Activated CD8-positive, alpha-beta T cell treated with anti-CD3 and anti-CD28 coated beads for 36 hours (primary cell): ENCODE results near the gene SPNS2. TPM values are rescaled to one million over a fixed set of nuclear protein-coding genes. Genes with fewer than 3 reads are reported as not detected.

ENCODE experiments used
- ATAC-seq: fragments of 200-7000 bp; cut with Tn5 transposase; one replicate; pipeline ENCODE4 v1.10.0; 2021; ENCODE audit warnings: mild to moderate bottlenecking, moderate library complexity
- CTCF ChIA-PET: fragments of 350-600 bp; sonication (Branson Sonifier 250); formaldehyde crosslinking; loops from one replicate; lab custom pipeline; 2021; ENCODE audit warnings: antibody characterized with exemption; lab: Charles Lee
- POLR2A ChIA-PET: fragments of 350-600 bp; sonication (Branson Sonifier 250); formaldehyde crosslinking; loops from one replicate; lab custom pipeline; 2021; ENCODE audit warnings: antibody characterized with exemption; lab: Charles Lee
- DNase-seq: peaks from one replicate; pipeline ENCODE4 v3.0.0-alpha.2; 2020
- H3K27ac Mint-ChIP-seq: one replicate; pipeline ENCODE4 v1.8.0; 2021; ENCODE audit warnings: mild to moderate bottlenecking, mixed read lengths
- H3K27me3 Mint-ChIP-seq: one replicate; pipeline ENCODE4 v1.8.0; 2021; ENCODE audit warnings: mixed read lengths
- H3K36me3 Mint-ChIP-seq: one replicate; pipeline ENCODE4 v1.8.0; 2021; ENCODE audit warnings: low read depth, mixed read lengths
- H3K4me1 Mint-ChIP-seq: one replicate; pipeline ENCODE4 v1.8.0; 2021; ENCODE audit warnings: low read depth, mixed read lengths
- H3K4me3 Mint-ChIP-seq: one replicate; pipeline ENCODE4 v1.8.0; 2021; ENCODE audit warnings: mild to moderate bottlenecking, moderate library complexity, mixed read lengths
- H3K9me3 Mint-ChIP-seq: one replicate; pipeline ENCODE4 v1.8.0; 2021; ENCODE audit warnings: mixed read lengths
- CTCF ChIP-seq: fragments of 200-600 bp; IDR thresholded peaks from one replicate; pipeline ENCODE4 v1.8.0; 2022; ENCODE audit warnings: antibody characterized with exemption, mild to moderate bottlenecking
- intact Hi-C: fragments of 100-400 bp; cut with micrococcal nuclease; formaldehyde crosslinking; loops from one replicate; pipeline ENCODE4 v1.10.0; 2022
- total RNA-seq, 2 experiments: library from RNA; stranded (reverse); gene quantifications; one replicate each; pipeline ENCODE4 v1.2.3, GENCODE V29; 2021

SPNS2 gene
- total RNA-seq, 2 experiments from 2014 or later, result 0.95 to 1.2 TPM

DNA sequence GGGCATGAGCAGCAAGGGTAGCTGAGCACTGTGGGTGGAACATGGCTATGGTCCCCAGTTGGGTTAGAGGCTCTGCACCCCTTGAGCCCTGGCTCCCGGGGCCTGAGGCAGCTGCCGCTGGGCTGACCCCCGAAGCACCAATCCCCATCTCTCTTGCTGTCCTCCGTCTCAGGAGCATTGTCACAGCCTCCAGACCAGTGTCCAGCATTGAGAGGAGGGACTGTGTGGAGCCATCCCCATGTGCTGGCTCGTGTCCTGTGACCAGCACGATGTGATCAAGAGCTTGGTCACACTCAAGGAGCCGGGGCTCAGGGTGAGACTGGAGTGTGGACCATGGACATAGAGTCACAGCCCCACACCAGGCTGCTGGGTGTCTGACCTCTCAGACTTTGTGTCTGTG, 88.5 kb downstream of the SPNS2 start:
- ChIA-PET POLR2A (interaction anchor here (0.9 to 1.2 kb wide), 2 partner anchors 13 to 59 kb away, joined by 3 to 4 read pairs; no protein-coding TSS in a partner anchor), CTCF (interaction anchor here (1.1 to 2.1 kb wide), 3 partner anchors 8 to 22 kb away, joined by 3 to 12 read pairs (median 5); no protein-coding TSS in a partner anchor)
- Mint-ChIP-seq H3K4me1 (peaks cover 6% of the 10 kb centered on the region), H3K27me3 (peaks cover 32% of the 10 kb centered on the region), H3K36me3 (no peaks in the 10 kb centered on the region), H3K27ac (no peak overlapping the region), H3K4me3 (no peak overlapping the region), H3K9me3 (no peaks in the 10 kb centered on the region)
- intact Hi-C loops, result no loop called here
- ATAC-seq (no peak), DNase-seq (no peak)
- TF ChIP-seq CTCF, result no peak

DNA sequence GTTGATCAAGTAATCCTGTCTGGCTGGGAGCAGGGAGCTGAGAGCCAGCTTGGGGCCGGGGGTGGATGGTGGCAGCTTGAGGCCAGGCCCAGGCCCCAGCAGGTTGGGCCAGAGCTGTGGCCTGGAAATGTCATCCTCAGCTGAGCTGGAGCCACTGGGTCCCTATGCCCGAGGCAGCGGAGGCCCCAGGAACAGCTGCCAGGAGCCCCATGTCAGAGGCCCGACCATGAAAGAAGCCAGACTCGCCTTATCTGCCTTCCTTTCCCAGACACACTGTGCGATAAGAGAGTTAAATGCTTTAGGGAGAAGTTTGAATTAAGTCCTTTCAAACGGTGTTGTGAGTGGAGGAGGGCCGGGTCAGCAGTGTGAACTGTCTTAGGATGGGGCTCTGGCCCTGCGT, 89.1 kb downstream of the SPNS2 start:
- ChIA-PET CTCF (interaction anchor here (2.1 kb wide), 1 partner anchor 21 kb away, joined by 12 read pairs; no protein-coding TSS in a partner anchor), POLR2A (interaction anchor here (0.9 to 1.2 kb wide), 2 partner anchors 13 to 59 kb away, joined by 3 to 4 read pairs; no protein-coding TSS in a partner anchor)
- no peak for ATAC-seq
- Mint-ChIP-seq H3K9me3 (no peaks in the 10 kb centered on the region), H3K36me3 (no peaks in the 10 kb centered on the region), H3K4me3 (no peak overlapping the region), H3K4me1 (peaks cover 6% of the 10 kb centered on the region), H3K27me3 (peaks cover 28% of the 10 kb centered on the region), H3K27ac (no peak overlapping the region)
- no peak for TF ChIP-seq CTCF
- intact Hi-C loops, result no loop called here
- no peak for DNase-seq

DNA sequence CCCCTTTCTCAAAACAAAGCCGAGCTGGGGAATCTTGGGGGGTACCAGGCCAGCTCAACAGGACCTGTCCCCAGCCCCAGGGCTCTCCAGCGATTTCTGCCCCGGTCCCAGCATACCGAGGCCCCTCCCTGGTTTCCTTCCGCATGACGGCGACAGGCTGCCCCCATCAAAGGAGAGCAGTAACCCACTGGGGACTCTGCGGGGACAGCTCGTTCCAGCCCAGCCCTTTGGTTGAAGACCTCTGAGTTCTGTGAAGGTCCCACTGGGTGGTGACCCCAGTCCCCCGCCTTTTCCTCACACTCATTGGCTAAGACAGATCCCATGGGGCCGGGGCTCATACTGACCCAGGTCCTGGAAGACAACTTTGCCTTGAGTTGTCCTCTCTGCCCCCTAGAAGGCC, 89.7 kb downstream of the SPNS2 start:
- TF ChIP-seq CTCF, result no peak
- Mint-ChIP-seq H3K27me3 (peaks cover 22% of the 10 kb centered on the region), H3K36me3 (no peaks in the 10 kb centered on the region), H3K27ac (no peak overlapping the region), H3K4me3 (no peak overlapping the region), H3K9me3 (no peaks in the 10 kb centered on the region), H3K4me1 (peaks cover 6% of the 10 kb centered on the region)
- intact Hi-C loops, result no loop called here
- no peak for ATAC-seq
- CTCF ChIA-PET, result no interaction called here
- no peak for DNase-seq
- POLR2A ChIA-PET, result no interaction called here

Other genes starting within 250 kb of the SPNS2 start
- gene ANKFY1, start 234.9 kb upstream of the SPNS2 start, total RNA-seq, result 10 to 100 TPM; 46.3 to 46.8 TPM
- 10 to 100 TPM; 40.2 to 44.0 TPM for gene UBE2G1, start 132.2 kb upstream of the SPNS2 start, total RNA-seq
- gene SPNS3, start 64.9 kb upstream of the SPNS2 start, total RNA-seq, result 10 to 100 TPM; 24.7 to 25.7 TPM
- gene MYBBP1A, start 56.5 kb downstream of the SPNS2 start, total RNA-seq, result 100 to 1,000 TPM; 104 to 107 TPM
- gene GGT6, start 61.7 kb downstream of the SPNS2 start, total RNA-seq, result not detected
- gene SMTNL2, start 85.6 kb downstream of the SPNS2 start, total RNA-seq, result not detected
- gene ALOX15, start 142.8 kb downstream of the SPNS2 start, total RNA-seq, result not detected
- gene PELP1, start 205.3 kb downstream of the SPNS2 start, total RNA-seq, result 100 to 1,000 TPM; 108 to 117 TPM
- gene ARRB2, start 211.8 kb downstream of the SPNS2 start, total RNA-seq, result 100 to 1,000 TPM; 163 to 176 TPM
- 10 to 100 TPM; 19.0 to 23.8 TPM for gene MED11, start 232.5 kb downstream of the SPNS2 start, total RNA-seq
- not detected for gene ZMYND15, start 241.0 kb downstream of the SPNS2 start, total RNA-seq
- 1 to 10 TPM; 2.0 to 2.5 TPM for gene CXCL16, start 241.0 kb downstream of the SPNS2 start, total RNA-seq